ENCODE measurements around the gene ADCY4. TPM values are rescaled to one million over a fixed set of nuclear protein-coding genes. Genes with fewer than 3 reads are reported as not detected.

ADCY4 gene
- total and polyA plus RNA-seq, 4 donors = 0.25 to 111 (median 25.9) TPM

DNA sequence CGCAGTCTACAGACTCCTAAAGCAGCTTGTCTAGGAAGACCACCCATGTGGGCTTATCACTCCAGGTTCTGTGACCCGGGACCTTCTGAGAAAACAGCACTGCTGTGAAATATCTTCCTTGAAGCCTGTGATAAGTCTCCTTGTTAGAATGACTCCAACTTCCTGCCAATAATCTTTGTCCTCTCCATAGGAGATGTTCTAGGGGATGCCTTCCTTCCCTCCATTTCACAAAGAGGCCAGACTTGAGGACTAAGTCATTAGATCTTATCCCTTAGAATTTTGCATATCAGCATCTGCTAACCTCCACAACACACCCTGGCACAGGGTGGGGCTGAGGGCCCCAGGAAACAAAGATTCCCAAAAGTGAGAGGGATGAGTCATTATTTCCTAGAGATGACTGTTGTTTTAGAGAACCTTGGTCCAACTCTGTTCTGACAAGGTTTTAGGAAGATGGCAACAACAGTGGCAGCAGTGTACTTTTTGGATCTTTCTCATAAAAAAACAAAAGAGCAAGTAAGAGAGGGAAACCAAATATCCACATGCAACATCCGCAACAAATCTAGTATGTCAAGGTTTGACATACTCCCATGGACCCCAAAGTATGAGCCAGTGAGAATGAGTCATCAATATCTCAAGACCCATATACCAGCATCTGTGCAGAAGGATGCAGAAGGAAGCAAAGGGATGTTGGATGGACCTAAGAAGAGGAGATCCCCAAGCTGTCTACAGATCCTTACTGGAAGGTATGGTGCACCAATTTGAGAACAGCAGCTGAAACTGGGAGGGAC lies 17.5 kb downstream of the ADCY4 start:
- no peak for DNase-seq
- no peaks in the 10 kb centered on the region for H3K4me1 ChIP-seq (ENCODE audit: control insufficient read depth in 1 of 2, insufficient read depth in 2 of 2, low read length in 2 of 2)
- ATAC-seq (ENCODE audit: low FRiP score) = no peak
- 84% methylated on average over 3 of the region's 3 CpGs for WGBS, 2 donors
- no peaks in the 10 kb centered on the region for H3K9me3 ChIP-seq (ENCODE audit: control insufficient read depth, low read length)
- H3K4me3 ChIP-seq (ENCODE audit: low read length in 2 of 2) = no peak overlapping the region
- H3K36me3 ChIP-seq (ENCODE audit: control insufficient read depth in 1 of 2, insufficient read depth in 2 of 2, low read length in 1 of 2) = no peaks in the 10 kb centered on the region
- intact Hi-C loops (cut with DNase I) = no loop called here
- H3K27ac ChIP-seq (ENCODE audit: low read depth in 1 of 2, low read length in 2 of 2) = no peak overlapping the region
- H3K27me3 ChIP-seq (ENCODE audit: control insufficient read depth in 1 of 2, insufficient read depth in 2 of 2, low read length in 1 of 2) = no peaks in the 10 kb centered on the region

DNA sequence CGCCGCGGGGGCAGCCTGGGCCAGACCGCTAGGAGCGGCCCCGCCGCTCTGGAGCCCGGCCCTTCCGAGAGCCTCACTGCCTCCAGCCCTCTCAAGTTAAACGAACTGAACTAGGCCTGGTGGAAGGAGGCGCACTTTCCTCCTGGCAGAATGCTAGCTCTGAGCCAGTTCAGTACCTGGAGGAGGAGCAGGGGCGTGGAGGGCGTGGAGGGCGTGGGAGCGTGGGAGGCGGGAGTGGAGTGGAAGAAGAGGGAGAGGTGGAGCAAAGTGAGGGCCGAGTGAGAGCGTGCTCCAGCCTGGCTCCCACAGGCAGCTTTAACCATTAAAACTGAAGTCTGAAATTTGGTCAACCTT lies 18.3 kb downstream of the ADCY4 start:
- no peaks in the 10 kb centered on the region for H3K4me1 ChIP-seq (ENCODE audit: control insufficient read depth in 1 of 2, insufficient read depth in 2 of 2, low read length in 2 of 2)
- WGBS, 2 donors = 48 to 49% methylated on average over 13 to 18 of the region's 18 CpGs
- ATAC-seq (ENCODE audit: low FRiP score) (no peak), DNase-seq (peak in 1 of 2 donors; percentile 42)
- intact Hi-C loops (cut with DNase I) = no loop called here
- H3K36me3 ChIP-seq (ENCODE audit: control insufficient read depth in 1 of 2, insufficient read depth in 2 of 2, low read length in 1 of 2) = no peaks in the 10 kb centered on the region
- H3K9me3 ChIP-seq (ENCODE audit: control insufficient read depth, low read length) = no peaks in the 10 kb centered on the region
- H3K27ac ChIP-seq (ENCODE audit: low read depth in 1 of 2, low read length in 2 of 2) = no peak overlapping the region
- no peaks in the 10 kb centered on the region for H3K27me3 ChIP-seq (ENCODE audit: control insufficient read depth in 1 of 2, insufficient read depth in 2 of 2, low read length in 1 of 2)
- H3K4me3 ChIP-seq (ENCODE audit: low read length in 2 of 2) = no peak overlapping the region

- Histone ChIP-seq H3K4me1 (ENCODE audit: control insufficient read depth in 1 of 2, insufficient read depth in 2 of 2, low read length in 2 of 2) (no peaks in the 10 kb centered on the region), H3K4me3 (ENCODE audit: low read length in 2 of 2) (no peak overlapping the region), H3K36me3 (ENCODE audit: control insufficient read depth in 1 of 2, insufficient read depth in 2 of 2, low read length in 1 of 2) (no peaks in the 10 kb centered on the region), H3K27ac (ENCODE audit: low read depth in 1 of 2, low read length in 2 of 2) (no peak overlapping the region), H3K9me3 (ENCODE audit: control insufficient read depth, low read length) (no peaks in the 10 kb centered on the region), H3K27me3 (ENCODE audit: control insufficient read depth in 1 of 2, insufficient read depth in 2 of 2, low read length in 1 of 2) (no peaks in the 10 kb centered on the region)
- DNase-seq (peak; percentile 58 to 81), ATAC-seq (ENCODE audit: low FRiP score) (peak; percentile 64)
- 33 to 34% methylated on average over 70 of the region's 70 CpGs for WGBS, 2 donors
- intact Hi-C loops (cut with DNase I) = no loop called here
Measured at GRCh38 chr14:24315807-24316596, 18.9 kb downstream of the ADCY4 start.

GRCh38 chr14:24315243-24315806 lies 19.5 kb downstream of the ADCY4 start:
- DNase-seq (peak; percentile 41 to 75), ATAC-seq (ENCODE audit: low FRiP score) (no peak)
- Histone ChIP-seq H3K4me1 (ENCODE audit: control insufficient read depth in 1 of 2, insufficient read depth in 2 of 2, low read length in 2 of 2) (no peaks in the 10 kb centered on the region), H3K27ac (ENCODE audit: low read depth in 1 of 2, low read length in 2 of 2) (no peak overlapping the region), H3K27me3 (ENCODE audit: control insufficient read depth in 1 of 2, insufficient read depth in 2 of 2, low read length in 1 of 2) (no peaks in the 10 kb centered on the region), H3K36me3 (ENCODE audit: control insufficient read depth in 1 of 2, insufficient read depth in 2 of 2, low read length in 1 of 2) (no peaks in the 10 kb centered on the region), H3K9me3 (ENCODE audit: control insufficient read depth, low read length) (no peaks in the 10 kb centered on the region), H3K4me3 (ENCODE audit: low read length in 2 of 2) (no peak overlapping the region)
- WGBS, 2 donors = 87 to 89% methylated on average over 10 of the region's 10 CpGs
- intact Hi-C loops (cut with DNase I) = no loop called here

GRCh38 chr14:24314377-24315193 lies 20.3 kb downstream of the ADCY4 start:
- 77 to 81% methylated on average over 5 of the region's 5 CpGs for WGBS, 2 donors
- Histone ChIP-seq H3K4me1 (ENCODE audit: control insufficient read depth in 1 of 2, insufficient read depth in 2 of 2, low read length in 2 of 2) (no peaks in the 10 kb centered on the region), H3K36me3 (ENCODE audit: control insufficient read depth in 1 of 2, insufficient read depth in 2 of 2, low read length in 1 of 2) (no peaks in the 10 kb centered on the region), H3K4me3 (ENCODE audit: low read length in 2 of 2) (no peak overlapping the region), H3K9me3 (ENCODE audit: control insufficient read depth, low read length) (no peaks in the 10 kb centered on the region), H3K27ac (ENCODE audit: low read depth in 1 of 2, low read length in 2 of 2) (no peak overlapping the region), H3K27me3 (ENCODE audit: control insufficient read depth in 1 of 2, insufficient read depth in 2 of 2, low read length in 1 of 2) (no peaks in the 10 kb centered on the region)
- intact Hi-C loops (cut with DNase I) = no loop called here
- ATAC-seq (ENCODE audit: low FRiP score) (no peak), DNase-seq (peak; percentile 56 to 61)

GRCh38 chr14:24313913-24314312 lies 21.0 kb downstream of the ADCY4 start:
- Histone ChIP-seq H3K4me3 (ENCODE audit: low read length in 2 of 2) (no peak overlapping the region), H3K9me3 (ENCODE audit: control insufficient read depth, low read length) (no peaks in the 10 kb centered on the region), H3K36me3 (ENCODE audit: control insufficient read depth in 1 of 2, insufficient read depth in 2 of 2, low read length in 1 of 2) (no peaks in the 10 kb centered on the region), H3K27ac (ENCODE audit: low read depth in 1 of 2, low read length in 2 of 2) (no peak overlapping the region), H3K4me1 (ENCODE audit: control insufficient read depth in 1 of 2, insufficient read depth in 2 of 2, low read length in 2 of 2) (no peaks in the 10 kb centered on the region), H3K27me3 (ENCODE audit: control insufficient read depth in 1 of 2, insufficient read depth in 2 of 2, low read length in 1 of 2) (no peaks in the 10 kb centered on the region)
- ATAC-seq (ENCODE audit: low FRiP score) = no peak
- DNase-seq = peak in 1 of 2 donors; percentile 48
- intact Hi-C loops (cut with DNase I) = no loop called here
- WGBS, 2 donors = 83 to 89% methylated on average over 2 of the region's 2 CpGs

DNA sequence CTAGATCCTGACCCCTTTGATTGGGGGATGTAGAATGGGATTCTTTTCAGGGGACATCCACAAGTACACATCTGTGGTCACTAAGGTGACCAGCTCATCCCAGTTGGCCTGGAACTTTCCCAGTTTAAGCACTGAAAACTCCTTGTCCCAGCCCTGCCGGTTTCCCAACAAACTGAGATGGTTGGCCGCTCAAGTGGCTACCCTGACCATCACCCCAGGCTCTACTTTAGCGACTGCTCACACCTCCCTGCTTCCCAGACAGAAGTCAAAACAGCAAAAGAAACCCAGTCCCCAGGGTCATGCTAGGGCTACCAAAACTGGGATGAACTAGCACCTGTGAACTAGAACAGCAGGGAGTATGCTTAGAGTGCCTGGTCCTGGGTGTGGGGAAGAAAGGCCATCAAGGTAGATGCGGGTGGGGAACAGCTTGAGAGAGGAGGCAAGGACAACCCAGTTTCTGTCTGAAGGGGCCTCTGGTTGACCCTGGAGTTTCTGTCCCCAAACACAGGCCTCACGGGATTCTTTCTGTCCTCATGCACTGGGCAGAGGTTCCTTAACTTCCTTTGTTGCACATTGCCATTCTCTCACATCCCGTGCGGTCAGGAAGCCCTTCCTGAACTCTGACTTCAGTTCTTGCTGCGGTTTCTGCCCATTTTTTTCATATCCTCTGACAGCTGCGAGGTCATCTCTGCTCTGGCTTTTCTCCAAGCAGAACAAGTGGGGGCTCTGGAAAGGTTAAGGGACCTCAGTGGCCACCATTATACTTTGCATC lies 21.9 kb downstream of the ADCY4 start:
- no peaks in the 10 kb centered on the region for H3K27me3 ChIP-seq (ENCODE audit: control insufficient read depth in 1 of 2, insufficient read depth in 2 of 2, low read length in 1 of 2)
- no peak overlapping the region for H3K27ac ChIP-seq (ENCODE audit: low read depth in 1 of 2, low read length in 2 of 2)
- DNase-seq (peak; percentile 54 to 79), ATAC-seq (ENCODE audit: low FRiP score) (no peak)
- no peaks in the 10 kb centered on the region for H3K4me1 ChIP-seq (ENCODE audit: control insufficient read depth in 1 of 2, insufficient read depth in 2 of 2, low read length in 2 of 2)
- intact Hi-C loops (cut with DNase I) = no loop called here
- no peak overlapping the region for H3K4me3 ChIP-seq (ENCODE audit: low read length in 2 of 2)
- 89 to 90% methylated on average over 9 of the region's 9 CpGs for WGBS, 2 donors
- H3K9me3 ChIP-seq (ENCODE audit: control insufficient read depth, low read length) = no peaks in the 10 kb centered on the region
- no peaks in the 10 kb centered on the region for H3K36me3 ChIP-seq (ENCODE audit: control insufficient read depth in 1 of 2, insufficient read depth in 2 of 2, low read length in 1 of 2)
